ENCODE results near the gene SBF1.

SBF1 gene

GRCh38 chr22:50507421-50507990 lies 32.7 kb upstream of the SBF1 start, which contains the start of gene LMF2:
Gene LMF2, minus strand, starts transcription at chr22:50507702. Its CDS starts 27 bp downstream, at chr22:50507675.
- no peak for DNase-seq (ENCODE audit: low spot score)

DNA sequence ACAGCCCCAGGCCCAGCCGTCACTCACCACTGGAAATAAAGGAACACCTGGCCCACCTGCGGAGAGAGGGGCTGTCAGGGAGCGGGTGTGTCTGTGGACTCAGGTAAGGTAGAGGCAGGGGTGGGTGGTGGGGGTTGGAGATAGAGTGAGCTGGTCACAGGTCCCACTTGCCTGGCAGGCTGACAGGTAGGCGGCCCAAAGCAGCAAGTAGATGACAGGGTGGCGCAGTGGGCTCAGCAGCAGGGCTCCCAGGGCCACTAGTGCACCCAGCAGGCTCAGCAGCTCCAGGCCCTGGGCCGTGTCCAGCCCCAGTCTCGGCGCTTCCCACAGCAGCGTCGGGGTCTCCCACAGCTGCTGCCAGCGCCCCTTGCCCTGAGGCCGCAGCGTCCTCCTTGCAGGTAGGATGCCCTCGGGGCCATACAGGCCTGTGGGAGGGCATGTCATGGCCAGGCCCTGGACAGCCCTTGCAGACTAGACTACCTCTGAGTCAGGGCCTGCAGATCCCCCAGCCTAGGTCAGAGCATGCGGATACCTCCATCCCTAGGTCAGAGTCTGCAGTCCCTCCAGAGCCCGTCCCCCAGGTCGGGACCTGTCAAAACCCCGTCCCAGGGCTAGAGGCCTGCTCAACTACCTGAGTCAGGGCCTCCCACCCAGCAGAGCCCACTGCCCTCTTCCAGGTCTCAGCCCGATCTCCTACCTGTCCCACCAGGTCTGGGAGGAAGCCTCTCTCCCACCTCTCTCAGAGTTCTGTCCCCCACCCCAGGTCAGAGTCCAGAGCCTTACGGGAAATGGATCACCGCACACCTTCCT lies 32.0 kb upstream of the SBF1 start:
- no peak for DNase-seq (ENCODE audit: low spot score)

DNA sequence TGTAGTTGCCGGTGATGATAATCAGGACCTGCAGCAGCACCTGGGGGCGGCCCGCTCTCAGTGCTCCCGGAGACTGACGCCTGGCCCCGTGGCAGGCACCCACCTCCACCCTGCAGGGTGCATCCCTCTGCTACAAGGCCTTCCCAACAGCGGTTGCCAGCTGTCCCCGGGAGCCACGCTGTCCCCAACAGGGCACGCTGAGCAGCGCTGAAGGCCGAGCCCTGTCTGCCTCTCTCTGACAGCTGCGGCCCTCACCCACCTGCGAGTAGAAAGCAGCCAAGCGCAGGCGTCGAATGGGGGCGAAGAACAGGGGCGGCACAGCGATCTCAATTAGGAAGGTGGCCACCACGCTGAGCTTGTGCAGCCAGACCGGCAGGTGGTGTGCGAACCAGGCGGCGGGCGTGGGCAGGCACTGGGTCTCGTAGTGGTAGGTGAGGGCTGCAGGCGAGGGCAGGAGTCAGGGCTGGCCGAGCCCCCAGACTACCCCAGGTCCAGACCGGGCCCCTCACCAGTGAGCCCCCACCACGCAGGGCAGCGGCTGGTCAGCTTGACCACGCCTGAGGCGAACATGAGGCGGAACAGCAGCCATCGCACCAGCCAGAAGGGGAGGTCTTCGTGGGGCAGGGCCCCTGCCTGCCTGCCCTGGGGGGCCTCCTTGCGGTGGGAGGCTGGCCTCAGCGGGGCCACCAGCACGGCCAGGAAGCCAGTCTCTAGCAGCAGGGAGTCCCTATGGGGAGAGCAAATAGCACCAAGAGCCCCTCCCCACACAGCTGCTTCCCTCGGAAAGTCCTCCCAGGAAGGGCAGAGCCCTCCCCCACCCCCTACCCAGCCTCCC lies 31.2 kb upstream of the SBF1 start:
- no peak for DNase-seq (ENCODE audit: low spot score)

GRCh38 chr22:50505276-50505775 lies 30.5 kb upstream of the SBF1 start:
- DNase-seq (ENCODE audit: low spot score): no peak

GRCh38 chr22:50504369-50505211 lies 29.8 kb upstream of the SBF1 start:
- no peak for DNase-seq (ENCODE audit: low spot score)

DNA sequence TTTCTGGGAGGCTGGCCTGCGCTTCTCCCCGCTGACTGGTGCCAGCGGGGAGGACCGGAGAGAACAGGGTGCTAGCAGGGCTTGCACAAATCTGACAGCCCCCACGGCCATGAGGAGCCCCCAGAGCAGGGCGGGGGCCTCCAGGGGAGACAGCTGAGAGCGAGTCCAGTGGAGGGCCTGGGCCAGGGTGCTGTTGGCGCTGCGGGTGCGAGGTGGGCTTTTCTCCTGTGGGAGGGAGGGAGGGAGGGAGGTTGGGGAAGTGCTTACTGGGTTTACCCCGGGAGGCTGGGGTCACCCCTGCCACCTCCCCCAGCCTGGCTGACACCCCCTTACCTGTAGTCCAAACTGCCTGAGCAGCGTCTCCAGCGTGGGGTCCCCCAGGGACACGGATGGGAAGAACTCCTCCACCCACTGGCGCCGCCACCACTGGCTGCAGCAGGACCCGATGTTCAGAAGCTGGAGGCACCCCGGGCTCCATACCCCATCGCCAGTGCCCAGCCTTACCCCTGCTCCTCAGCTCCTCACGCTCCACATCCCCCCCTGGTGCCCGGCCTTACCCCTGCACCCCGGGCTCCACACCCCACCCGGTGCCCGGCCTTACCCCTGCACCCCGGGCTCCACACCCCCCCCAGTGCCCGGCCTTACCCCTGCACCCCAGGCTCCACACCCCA lies 28.8 kb upstream of the SBF1 start:
- DNase-seq (ENCODE audit: low spot score): no peak

GRCh38 chr22:50502628-50503474 lies 28.0 kb upstream of the SBF1 start:
- DNase-seq (ENCODE audit: low spot score): no peak

- DNase-seq (ENCODE audit: low spot score): no peak
Observed at GRCh38 chr22:50502096-50502495, 27.3 kb upstream of the SBF1 start.

DNA sequence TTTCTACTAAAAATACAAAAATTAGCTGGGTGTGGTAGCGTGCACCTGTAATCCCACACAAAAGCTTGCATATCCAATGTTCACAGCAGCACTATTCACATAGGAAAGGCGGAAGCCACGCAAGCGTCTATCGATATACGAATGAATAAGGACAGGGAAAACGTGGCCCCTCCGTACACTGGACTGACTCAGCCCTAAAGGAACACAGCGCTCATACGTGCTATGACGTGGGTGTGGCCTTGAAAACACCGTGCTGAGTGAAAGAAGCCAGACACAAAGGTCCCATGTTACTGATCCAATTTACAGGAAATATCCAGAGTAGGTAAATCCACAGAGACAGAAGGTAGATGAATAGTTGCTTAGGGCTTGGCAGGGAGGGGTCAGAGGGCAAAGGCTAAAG lies 25.6 kb upstream of the SBF1 start:
- no peak for DNase-seq (ENCODE audit: low spot score)

GRCh38 chr22:50498322-50498890 lies 23.6 kb upstream of the SBF1 start:
- DNase-seq (ENCODE audit: low spot score): peak; percentile 88

DNA sequence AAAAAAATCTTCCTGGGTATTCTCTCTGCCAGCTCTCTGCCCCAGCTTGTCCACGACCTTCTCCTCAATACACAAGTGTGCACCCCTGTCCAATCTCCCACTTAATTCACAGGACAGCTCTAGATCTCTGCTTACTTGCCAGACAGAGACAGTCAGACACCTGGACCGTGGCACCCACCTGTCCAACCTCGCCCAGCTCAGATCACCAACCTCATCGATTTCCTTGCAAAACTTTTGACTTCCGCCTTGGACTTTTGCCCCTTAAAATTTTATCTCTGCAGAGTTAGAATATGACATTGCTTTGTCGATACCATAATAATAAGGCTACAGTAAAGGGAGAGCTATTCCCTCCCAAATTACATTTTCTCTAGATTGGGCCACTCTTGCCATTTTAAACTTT lies 22.3 kb upstream of the SBF1 start:
- no peak for DNase-seq (ENCODE audit: low spot score)

DNA sequence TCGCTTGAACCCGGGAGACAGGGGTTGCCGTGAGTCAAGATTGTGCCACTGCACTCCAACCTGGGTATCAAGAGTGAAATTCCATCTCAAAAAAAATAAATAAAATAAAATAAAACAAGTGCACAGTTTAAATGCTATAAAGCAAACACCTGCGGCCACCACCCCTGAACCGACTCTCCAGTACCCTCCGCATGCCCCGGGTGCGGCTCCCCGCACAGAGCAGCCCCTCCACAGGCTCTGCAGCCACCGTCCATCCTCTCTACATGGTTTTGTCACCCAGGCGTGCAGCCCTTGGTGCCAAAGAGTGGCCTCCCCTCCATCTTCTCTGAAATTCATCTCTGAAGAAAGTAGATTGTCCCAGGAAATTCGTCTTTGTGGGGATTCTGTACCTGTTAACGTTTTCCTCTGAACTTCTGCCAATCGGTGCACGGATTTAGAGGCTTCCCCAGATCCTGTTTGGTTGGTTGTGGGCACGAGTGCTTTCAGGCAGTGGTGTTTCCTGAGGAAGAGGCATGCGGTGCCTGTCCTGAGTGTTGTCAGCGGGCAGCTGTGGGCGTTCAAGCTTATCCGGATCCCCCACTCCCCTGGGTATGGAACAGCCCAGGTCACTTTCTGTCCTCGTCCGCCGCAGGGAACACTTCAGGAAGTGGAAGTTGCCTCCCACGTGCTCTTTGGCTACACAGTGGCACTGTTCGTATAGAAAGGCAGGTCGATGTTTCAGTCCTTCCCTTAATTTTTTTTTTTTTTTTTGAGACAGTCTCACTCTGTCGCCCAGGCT lies 15.9 kb upstream of the SBF1 start:
- no peak for DNase-seq (ENCODE audit: low spot score)

DNA sequence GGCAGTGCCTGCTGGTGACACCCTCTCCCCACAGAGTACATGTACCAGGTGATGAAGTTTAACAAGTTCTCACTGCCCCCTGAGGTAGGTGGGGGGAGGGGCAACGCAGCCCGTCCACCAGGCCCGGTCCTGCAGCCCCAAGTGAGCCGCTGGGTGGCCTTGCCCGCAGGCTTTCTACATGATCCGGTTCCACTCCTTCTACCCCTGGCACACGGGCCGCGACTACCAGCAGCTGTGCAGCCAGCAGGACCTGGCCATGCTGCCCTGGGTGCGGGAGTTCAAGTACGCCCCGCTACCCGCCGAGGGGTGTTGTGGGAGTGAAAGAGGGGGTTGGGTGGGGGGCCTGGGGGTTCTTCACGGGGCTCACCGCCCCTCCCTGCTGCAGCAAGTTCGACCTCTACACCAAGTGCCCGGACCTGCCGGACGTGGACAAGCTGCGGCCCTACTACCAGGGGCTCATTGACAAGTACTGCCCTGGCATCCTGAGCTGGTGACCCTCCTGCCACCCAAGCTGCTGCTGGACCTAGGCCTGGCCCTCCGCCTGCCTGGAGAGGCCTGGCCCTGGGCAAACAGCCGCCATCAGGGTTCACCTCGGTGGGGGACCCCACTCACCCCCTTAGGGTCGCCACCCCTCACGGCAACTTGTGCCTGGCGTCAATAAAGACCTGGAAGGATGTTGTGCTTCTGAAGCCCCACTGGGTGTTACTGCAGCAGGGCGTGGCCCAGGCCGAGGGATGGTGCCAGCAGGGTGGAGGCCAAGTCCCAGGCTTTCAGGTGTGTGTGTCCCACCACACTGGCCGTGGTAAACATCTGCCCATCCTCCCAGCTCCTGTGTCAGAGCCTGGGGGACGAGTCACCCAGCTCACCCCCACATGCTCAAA lies 14.8 kb upstream of the SBF1 start:
- DNase-seq (ENCODE audit: low spot score): no peak

- no peak for DNase-seq (ENCODE audit: low spot score)
Observed at GRCh38 chr22:50488886-50489285, 14.1 kb upstream of the SBF1 start.

- DNase-seq (ENCODE audit: low spot score): no peak
Observed at GRCh38 chr22:50488006-50488677, 13.3 kb upstream of the SBF1 start.

- no peak for DNase-seq (ENCODE audit: low spot score)
Observed at GRCh38 chr22:50487290-50488005, 12.6 kb upstream of the SBF1 start.
